ENCODE data around the gene GALNS.

The GALNS gene

GRCh38 chr16:88853325-88853941, 3.3 kb downstream of the GALNS start:
- Mint-ChIP-seq H3K4me1 (peaks cover 14% of the 10 kb centered on the region), H3K9me3 (no peaks in the 10 kb centered on the region), H3K4me3 (no peak overlapping the region), H3K36me3 (ENCODE audit: low read depth) (peaks cover 7% of the 10 kb centered on the region), H3K27ac (no peak overlapping the region), H3K27me3 (ENCODE audit: low read depth) (no peaks in the 10 kb centered on the region)
- TF ChIP-seq CTCF (IDR thresholded peaks at IDR 0.05; ENCODE audit: unreplicated experiment in 3 of 3), result no peak

GRCh38 chr16:88851616-88852015, 5.1 kb downstream of the GALNS start:
- no peak for TF ChIP-seq CTCF (IDR thresholded peaks at IDR 0.05; ENCODE audit: unreplicated experiment in 3 of 3)
- no peak overlapping the region for H3K27ac Mint-ChIP-seq
- no peak overlapping the region for H3K4me3 Mint-ChIP-seq
- peaks cover 7% of the 10 kb centered on the region for H3K36me3 Mint-ChIP-seq (ENCODE audit: low read depth)
- no peaks in the 10 kb centered on the region for H3K9me3 Mint-ChIP-seq
- peaks cover 6% of the 10 kb centered on the region for H3K4me1 Mint-ChIP-seq
- no peaks in the 10 kb centered on the region for H3K27me3 Mint-ChIP-seq (ENCODE audit: low read depth)

GRCh38 chr16:88850531-88851199, 6.1 kb downstream of the GALNS start:
- no peak overlapping the region for H3K4me3 Mint-ChIP-seq
- H3K27me3 Mint-ChIP-seq (ENCODE audit: low read depth), result no peaks in the 10 kb centered on the region
- no peak for TF ChIP-seq CTCF (IDR thresholded peaks at IDR 0.05; ENCODE audit: unreplicated experiment in 3 of 3)
- H3K36me3 Mint-ChIP-seq (ENCODE audit: low read depth), result peaks cover 7% of the 10 kb centered on the region
- peaks cover 6% of the 10 kb centered on the region for H3K4me1 Mint-ChIP-seq
- no peak overlapping the region for H3K27ac Mint-ChIP-seq
- H3K9me3 Mint-ChIP-seq, result no peaks in the 10 kb centered on the region

- Mint-ChIP-seq H3K36me3 (ENCODE audit: low read depth) (peaks cover 7% of the 10 kb centered on the region), H3K9me3 (no peaks in the 10 kb centered on the region), H3K4me3 (no peak overlapping the region), H3K27ac (no peak overlapping the region), H3K27me3 (ENCODE audit: low read depth) (no peaks in the 10 kb centered on the region), H3K4me1 (no peaks in the 10 kb centered on the region)
- TF ChIP-seq CTCF (IDR thresholded peaks at IDR 0.05; ENCODE audit: unreplicated experiment in 3 of 3), result no peak
These were observed 8.2 kb downstream of the GALNS start for GRCh38 chr16:88848557-88848956.

GRCh38 chr16:88847654-88848053, 9.1 kb downstream of the GALNS start:
- no peaks in the 10 kb centered on the region for H3K27me3 Mint-ChIP-seq (ENCODE audit: low read depth)
- peaks cover 7% of the 10 kb centered on the region for H3K36me3 Mint-ChIP-seq (ENCODE audit: low read depth)
- H3K9me3 Mint-ChIP-seq, result no peaks in the 10 kb centered on the region
- no peak for TF ChIP-seq CTCF (IDR thresholded peaks at IDR 0.05; ENCODE audit: unreplicated experiment in 3 of 3)
- no peak overlapping the region for H3K27ac Mint-ChIP-seq
- no peak overlapping the region for H3K4me3 Mint-ChIP-seq
- H3K4me1 Mint-ChIP-seq, result no peaks in the 10 kb centered on the region

GRCh38 chr16:88846088-88846487, 10.7 kb downstream of the GALNS start:
- no peak for TF ChIP-seq CTCF (IDR thresholded peaks at IDR 0.05; ENCODE audit: unreplicated experiment in 3 of 3)
- Mint-ChIP-seq H3K9me3 (no peaks in the 10 kb centered on the region), H3K4me1 (no peaks in the 10 kb centered on the region), H3K4me3 (no peak overlapping the region), H3K36me3 (ENCODE audit: low read depth) (no peaks in the 10 kb centered on the region), H3K27ac (no peak overlapping the region), H3K27me3 (ENCODE audit: low read depth) (no peaks in the 10 kb centered on the region)
